ENCODE measurements around the gene ERVK3-1. TPM values are rescaled to one million over a fixed set of nuclear protein-coding genes. Genes with fewer than 3 reads are reported as not detected.
A peak's percentile ranks its signal among the peaks of the same experiment; 100 is the strongest.

The ERVK3-1 gene
- total and polyA plus RNA-seq, 2 of the 13 experiments (the other 11 are each of a cell fraction or from before 2014, with no cell fraction given) = 28.5 to 38.7 TPM

DNA sequence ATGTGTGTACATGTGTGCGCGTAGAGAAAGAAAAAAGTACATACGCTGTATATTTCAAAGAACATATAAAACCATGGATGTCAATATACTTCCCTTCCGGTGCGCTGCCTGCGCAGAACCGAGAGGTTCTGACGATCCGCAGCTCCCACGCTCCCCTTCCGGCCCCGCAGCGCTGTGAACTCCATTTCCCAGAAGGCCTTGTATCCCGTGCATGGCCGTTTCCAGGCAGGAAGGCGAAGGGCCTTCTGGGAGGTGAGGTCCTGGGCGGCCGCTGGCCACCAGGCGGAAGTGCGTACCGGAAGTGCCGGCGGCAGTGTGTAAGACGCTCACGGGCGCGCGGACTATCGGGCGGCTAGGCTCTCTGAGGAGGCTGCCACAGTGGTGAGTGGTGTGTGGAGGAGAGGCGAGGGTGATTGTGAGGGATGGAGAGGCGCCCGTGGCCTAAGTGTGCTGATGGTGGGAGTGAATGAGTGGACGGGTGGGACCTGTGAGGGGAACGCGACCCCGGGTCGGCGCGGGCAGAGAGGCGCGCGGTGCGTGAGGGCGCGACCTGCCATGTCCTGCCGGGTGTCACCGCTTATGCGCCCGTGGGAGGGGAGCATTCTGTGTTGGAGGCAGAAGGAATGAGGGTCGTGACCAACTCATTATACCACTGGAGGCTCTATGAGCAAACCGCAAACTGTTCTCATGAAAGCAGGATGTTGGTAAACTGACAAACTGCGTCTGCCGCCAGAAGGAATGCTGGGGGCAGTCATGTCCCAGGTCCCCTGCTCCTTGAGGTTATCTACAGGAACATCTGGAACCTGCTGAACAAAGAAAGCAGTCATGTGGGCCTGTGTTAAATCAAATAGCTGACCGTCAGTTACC lies at the start of gene ERVK3-1 (continued):
- TF ChIP-seq, protein P1, sequence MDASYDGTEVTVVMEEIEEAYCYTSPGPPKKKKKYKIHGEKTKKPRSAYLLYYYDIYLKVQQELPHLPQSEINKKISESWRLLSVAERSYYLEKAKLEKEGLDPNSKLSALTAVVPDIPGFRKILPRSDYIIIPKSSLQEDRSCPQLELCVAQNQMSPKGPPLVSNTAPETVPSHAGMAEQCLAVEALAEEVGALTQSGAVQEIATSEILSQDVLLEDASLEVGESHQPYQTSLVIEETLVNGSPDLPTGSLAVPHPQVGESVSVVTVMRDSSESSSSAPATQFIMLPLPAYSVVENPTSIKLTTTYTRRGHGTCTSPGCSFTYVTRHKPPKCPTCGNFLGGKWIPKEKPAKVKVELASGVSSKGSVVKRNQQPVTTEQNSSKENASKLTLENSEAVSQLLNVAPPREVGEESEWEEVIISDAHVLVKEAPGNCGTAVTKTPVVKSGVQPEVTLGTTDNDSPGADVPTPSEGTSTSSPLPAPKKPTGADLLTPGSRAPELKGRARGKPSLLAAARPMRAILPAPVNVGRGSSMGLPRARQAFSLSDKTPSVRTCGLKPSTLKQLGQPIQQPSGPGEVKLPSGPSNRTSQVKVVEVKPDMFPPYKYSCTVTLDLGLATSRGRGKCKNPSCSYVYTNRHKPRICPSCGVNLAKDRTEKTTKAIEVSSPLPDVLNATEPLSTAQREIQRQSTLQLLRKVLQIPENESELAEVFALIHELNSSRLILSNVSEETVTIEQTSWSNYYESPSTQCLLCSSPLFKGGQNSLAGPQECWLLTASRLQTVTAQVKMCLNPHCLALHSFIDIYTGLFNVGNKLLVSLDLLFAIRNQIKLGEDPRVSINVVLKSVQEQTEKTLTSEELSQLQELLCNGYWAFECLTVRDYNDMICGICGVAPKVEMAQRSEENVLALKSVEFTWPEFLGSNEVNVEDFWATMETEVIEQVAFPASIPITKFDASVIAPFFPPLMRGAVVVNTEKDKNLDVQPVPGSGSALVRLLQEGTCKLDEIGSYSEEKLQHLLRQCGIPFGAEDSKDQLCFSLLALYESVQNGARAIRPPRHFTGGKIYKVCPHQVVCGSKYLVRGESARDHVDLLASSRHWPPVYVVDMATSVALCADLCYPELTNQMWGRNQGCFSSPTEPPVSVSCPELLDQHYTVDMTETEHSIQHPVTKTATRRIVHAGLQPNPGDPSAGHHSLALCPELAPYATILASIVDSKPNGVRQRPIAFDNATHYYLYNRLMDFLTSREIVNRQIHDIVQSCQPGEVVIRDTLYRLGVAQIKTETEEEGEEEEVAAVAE (CRISPR knock-in tag; IDR thresholded peaks at IDR 0.05; ENCODE audit: borderline replicate concordance) = peak; percentile 77; the same call in 1 of the 2 replicates
- TF ChIP-seq, protein P2, sequence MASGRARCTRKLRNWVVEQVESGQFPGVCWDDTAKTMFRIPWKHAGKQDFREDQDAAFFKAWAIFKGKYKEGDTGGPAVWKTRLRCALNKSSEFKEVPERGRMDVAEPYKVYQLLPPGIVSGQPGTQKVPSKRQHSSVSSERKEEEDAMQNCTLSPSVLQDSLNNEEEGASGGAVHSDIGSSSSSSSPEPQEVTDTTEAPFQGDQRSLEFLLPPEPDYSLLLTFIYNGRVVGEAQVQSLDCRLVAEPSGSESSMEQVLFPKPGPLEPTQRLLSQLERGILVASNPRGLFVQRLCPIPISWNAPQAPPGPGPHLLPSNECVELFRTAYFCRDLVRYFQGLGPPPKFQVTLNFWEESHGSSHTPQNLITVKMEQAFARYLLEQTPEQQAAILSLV (CRISPR knock-in tag; IDR thresholded peaks at IDR 0.05; ENCODE audit: borderline replicate concordance) = peak; percentile 81
- TF ChIP-seq, protein P3, sequence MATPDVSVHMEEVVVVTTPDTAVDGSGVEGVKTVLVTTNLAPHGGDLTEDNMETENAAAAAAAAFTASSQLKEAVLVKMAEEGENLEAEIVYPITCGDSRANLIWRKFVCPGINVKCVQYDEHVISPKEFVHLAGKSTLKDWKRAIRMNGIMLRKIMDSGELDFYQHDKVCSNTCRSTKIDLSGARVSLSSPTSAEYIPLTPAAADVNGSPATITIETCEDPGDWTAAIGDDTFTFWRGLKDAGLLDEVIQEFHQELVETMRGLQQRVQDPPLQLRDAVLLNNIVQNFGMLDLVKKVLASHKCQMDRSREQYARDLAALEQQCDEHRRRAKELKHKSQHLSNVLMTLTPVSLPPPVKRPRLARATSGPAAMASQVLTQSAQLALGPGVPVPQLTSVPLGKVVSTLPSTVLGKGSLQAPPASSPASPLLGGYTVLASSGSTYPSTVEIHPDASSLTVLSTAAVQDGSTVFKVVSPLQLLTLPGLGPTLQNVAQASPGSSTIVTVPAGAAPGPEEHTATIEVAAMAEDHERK (CRISPR knock-in tag; IDR thresholded peaks at IDR 0.05; ENCODE audit: low read depth) = peak; percentile 85
- TF ChIP-seq, protein P4, sequence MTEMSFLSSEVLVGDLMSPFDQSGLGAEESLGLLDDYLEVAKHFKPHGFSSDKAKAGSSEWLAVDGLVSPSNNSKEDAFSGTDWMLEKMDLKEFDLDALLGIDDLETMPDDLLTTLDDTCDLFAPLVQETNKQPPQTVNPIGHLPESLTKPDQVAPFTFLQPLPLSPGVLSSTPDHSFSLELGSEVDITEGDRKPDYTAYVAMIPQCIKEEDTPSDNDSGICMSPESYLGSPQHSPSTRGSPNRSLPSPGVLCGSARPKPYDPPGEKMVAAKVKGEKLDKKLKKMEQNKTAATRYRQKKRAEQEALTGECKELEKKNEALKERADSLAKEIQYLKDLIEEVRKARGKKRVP (CRISPR knock-in tag; IDR thresholded peaks at IDR 0.05) = 0 out of 4 replicates have a peak, but pooled peaks of 1 of the 2 experiments have one; percentile 38
- TF ChIP-seq, protein P5, sequence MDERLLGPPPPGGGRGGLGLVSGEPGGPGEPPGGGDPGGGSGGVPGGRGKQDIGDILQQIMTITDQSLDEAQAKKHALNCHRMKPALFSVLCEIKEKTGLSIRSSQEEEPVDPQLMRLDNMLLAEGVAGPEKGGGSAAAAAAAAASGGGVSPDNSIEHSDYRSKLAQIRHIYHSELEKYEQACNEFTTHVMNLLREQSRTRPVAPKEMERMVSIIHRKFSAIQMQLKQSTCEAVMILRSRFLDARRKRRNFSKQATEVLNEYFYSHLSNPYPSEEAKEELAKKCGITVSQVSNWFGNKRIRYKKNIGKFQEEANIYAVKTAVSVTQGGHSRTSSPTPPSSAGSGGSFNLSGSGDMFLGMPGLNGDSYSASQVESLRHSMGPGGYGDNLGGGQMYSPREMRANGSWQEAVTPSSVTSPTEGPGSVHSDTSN (CRISPR knock-in tag; IDR thresholded peaks at IDR 0.05) = no peak
- TF ChIP-seq ELF4 (CRISPR knock-in tag; IDR thresholded peaks at IDR 0.05; ENCODE audit: borderline replicate concordance) (peak; percentile 96; the same call in 1 of the 2 replicates), SALL1 (CRISPR knock-in tag; IDR thresholded peaks at IDR 0.05) (peak; percentile 80), ZNF17 (CRISPR knock-in tag; IDR thresholded peaks at IDR 0.05) (no peak), MIER2 (CRISPR knock-in tag; IDR thresholded peaks at IDR 0.05) (peak; percentile 28; the same call in 1 of the 2 replicates), TBX3 (IDR thresholded peaks at IDR 0.05; ENCODE audit: borderline replicate concordance) (no peak), HNRNPK (IDR thresholded peaks at IDR 0.05; ENCODE audit: low read depth, low read length, poor library complexity, severe bottlenecking) (no peak), ZFP36 (IDR thresholded peaks at IDR 0.05; ENCODE audit: borderline replicate concordance, low read depth, low read length, partially characterized antibody) (no peak), ZNF577 (CRISPR knock-in tag; IDR thresholded peaks at IDR 0.05; ENCODE audit: borderline replicate concordance, low read depth) (no peak), RARG (CRISPR knock-in tag; IDR thresholded peaks at IDR 0.05; ENCODE audit: low read depth) (no peak)
- TF ChIP-seq, protein P6, sequence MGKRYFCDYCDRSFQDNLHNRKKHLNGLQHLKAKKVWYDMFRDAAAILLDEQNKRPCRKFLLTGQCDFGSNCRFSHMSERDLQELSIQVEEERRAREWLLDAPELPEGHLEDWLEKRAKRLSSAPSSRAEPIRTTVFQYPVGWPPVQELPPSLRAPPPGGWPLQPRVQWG (CRISPR knock-in tag; IDR thresholded peaks at IDR 0.05; ENCODE audit: borderline replicate concordance, low read depth) = no peak
- TF ChIP-seq, protein P7, sequence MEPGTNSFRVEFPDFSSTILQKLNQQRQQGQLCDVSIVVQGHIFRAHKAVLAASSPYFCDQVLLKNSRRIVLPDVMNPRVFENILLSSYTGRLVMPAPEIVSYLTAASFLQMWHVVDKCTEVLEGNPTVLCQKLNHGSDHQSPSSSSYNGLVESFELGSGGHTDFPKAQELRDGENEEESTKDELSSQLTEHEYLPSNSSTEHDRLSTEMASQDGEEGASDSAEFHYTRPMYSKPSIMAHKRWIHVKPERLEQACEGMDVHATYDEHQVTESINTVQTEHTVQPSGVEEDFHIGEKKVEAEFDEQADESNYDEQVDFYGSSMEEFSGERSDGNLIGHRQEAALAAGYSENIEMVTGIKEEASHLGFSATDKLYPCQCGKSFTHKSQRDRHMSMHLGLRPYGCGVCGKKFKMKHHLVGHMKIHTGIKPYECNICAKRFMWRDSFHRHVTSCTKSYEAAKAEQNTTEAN (CRISPR knock-in tag; conservative IDR thresholded peaks at IDR 0.05) = no peak
